Measurements from ENCODE around the gene SLX4IP.
"Not testable (repeated sequence)": the region's sequence is repeated elsewhere in the genome, so short reads cannot be mapped to it uniquely, and the experiment has no call there.

SLX4IP gene

GRCh38 chr20:10578607-10579006, 143.5 kb downstream of the SLX4IP start:
- DNase-seq, result no peak

DNA sequence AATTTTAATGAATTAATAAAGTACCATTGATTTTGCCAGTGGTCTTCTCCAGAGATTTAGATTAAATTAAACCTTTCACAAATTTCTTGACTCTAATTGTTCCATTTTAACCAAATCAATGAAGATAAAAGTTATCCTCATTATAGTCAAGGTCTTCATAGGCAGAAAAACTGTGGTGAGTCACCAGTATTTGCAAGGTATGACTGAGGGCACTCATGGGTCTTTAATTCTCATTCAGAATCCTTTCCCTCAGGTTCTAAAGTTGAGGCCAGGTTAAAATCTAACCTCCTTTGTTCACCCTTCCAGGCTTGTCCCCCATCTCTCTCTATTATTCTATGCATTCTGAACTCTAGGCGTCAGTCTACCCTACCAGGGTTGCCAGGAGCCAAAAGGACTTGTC, 144.8 kb downstream of the SLX4IP start:
- no peak for DNase-seq

DNA sequence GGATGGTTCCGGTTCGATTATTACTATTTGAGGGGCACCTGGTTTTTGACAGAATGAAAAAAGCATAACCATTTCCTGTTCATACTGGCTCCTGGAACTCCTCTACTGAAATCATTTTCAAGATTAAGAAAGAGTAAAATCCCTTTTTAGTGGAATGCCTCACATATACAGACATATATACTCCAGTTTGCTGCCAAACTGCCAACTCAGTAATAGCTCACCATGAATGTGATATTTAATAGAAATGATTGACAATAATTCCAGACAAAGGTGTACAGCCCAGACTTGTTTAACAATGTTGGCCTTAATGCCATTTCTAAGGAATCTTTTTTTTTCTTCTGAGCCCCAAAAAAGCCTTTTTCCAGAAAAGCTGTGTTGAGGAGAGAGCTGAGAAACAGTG, 145.6 kb downstream of the SLX4IP start:
- no peak for DNase-seq

- DNase-seq, result no peak
Measured at GRCh38 chr20:10581823-10582222, 146.7 kb downstream of the SLX4IP start.

GRCh38 chr20:10584371-10584770, 149.3 kb downstream of the SLX4IP start:
- no peak for DNase-seq

GRCh38 chr20:10585308-10585707, 150.2 kb downstream of the SLX4IP start:
- no peak for DNase-seq

- no peak for DNase-seq
Measured at GRCh38 chr20:10586296-10586695, 151.2 kb downstream of the SLX4IP start.

DNA sequence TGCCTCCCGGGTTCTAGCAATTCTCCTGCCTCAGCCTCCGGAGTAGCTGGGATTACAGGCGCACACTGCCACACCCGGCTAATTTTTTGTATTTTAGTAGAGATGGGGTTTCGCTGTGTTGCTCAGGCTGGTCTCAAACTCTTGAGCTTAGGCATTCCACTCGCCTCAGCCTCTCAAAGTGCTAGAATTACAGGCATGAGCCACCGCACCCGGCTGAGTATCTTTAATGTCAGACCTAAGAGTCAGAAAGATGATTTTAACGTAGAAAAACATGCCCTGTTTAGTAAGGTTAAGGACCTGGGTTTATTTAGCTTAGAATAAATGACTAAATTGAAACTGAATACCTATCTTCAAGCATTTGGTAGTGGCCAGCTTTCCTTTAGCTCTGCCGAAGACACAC, 155.3 kb downstream of the SLX4IP start:
- DNase-seq, result not testable (repeated sequence)

DNA sequence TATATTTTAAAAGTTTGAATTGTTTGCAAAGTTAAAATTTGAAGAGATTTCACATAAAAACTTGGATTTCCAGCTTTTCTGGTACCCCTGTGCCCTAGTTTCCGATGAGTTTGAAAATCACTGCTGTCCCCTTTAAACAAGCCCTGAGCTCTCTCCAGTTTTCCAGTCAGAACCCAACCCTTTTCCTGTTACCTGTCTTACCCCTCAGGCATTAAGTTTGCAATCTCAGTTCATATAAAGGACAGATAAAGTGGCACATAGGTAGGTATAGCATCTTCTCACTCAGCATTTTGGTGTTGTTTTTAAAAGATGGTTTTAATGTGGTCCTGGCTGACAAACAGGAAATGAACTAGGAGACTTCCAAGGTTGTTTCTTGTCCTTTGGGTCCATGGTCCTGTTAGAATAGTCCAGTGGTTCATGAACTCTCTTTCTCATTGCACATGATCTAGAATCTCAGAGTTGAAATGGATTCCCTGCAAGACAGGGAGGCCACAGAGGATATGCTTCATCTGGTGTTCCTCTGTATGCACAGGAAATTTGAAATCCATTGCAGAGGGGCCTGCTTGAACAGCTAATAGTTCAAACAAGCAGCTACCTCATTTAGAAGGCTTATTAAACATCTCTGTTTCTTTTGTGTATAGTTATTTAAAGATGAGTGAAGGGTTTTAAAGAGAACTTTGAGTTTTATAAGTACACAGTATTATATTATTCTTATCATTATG, 156.0 kb downstream of the SLX4IP start:
- DNase-seq, result no peak

DNA sequence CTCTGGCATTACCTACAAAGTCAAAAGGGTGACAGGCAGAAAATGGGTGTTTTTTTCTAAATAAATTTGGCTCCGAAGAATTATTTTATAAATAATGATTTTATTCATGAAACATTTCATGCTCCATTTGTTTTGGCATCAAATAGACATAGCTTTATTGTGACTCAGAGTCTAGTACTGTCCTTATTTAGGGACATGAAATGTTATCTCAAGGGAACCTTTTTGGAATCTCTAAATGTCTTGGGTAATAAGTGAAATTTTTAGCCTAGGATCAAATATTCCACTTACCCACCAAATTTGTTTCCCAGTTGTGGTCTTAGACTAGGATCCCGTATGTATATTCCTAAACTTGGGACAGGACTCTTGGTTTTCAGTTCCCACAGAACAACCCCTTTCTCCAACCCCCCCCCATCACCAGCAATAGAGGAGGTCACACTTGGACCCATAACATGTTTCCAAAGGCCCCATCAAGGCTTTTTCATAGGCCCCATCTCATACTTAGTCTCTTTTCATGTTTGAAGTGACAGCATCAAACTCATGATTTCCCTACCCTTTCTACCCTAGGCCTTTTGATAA, 156.9 kb downstream of the SLX4IP start:
- DNase-seq, result no peak

GRCh38 chr20:10594296-10594868, 159.3 kb downstream of the SLX4IP start:
- DNase-seq, result no peak

DNA sequence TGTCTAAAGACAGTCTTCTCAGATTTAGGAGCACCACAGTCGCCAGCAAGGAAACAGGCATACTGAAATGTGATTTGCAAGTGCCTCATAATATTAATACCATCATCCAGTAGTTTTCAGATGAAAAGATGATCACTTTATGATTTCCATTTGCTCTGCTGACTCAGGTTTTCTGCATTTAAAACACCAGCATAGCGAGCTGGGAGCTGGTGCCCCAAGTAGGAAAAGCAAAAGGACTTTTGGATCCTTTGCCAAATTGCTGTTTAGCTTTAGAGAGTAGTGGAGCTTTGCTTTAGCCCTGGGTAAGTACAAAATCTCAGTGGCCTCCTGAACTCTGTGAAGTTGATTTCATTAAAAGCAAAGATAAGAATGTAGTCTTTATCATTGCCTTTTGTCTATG, 160.2 kb downstream of the SLX4IP start:
- DNase-seq, result no peak

- no peak for DNase-seq
Measured at GRCh38 chr20:10595985-10596384, 160.9 kb downstream of the SLX4IP start.

GRCh38 chr20:10596710-10597121, 161.6 kb downstream of the SLX4IP start:
- no peak for DNase-seq

- DNase-seq, result no peak
Measured at GRCh38 chr20:10597637-10598036, 162.5 kb downstream of the SLX4IP start.

DNA sequence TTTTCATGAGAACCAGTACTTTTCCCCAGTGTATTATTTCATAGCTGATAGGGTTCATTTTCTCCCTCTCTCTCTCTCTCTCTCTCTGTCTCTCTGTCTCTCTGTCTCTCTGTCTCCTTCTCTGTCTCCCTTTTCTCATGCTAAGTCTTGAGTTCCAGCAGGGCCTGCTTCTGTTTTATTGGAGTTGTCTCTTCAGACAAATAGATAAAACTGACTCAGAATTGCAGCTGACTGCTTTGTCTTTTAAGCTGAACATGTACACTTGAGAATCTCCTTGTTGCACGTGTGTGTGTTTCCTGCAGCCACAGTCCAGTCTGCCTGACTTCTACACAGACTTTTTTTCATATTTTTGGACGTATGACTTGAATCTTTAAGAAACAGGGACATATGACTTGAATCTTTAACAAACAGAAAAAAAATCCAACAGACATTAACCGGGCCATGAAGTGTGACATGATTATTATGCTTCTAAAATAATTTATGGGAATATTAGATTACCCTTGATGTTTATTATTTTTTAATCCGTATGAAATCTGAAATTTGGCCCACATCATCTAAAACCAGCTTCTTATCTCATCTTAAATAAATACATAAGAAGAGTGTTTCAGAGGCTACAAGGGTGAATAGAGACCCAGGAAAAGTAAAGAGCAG, 167.2 kb downstream of the SLX4IP start:
- DNase-seq, result no peak

DNA sequence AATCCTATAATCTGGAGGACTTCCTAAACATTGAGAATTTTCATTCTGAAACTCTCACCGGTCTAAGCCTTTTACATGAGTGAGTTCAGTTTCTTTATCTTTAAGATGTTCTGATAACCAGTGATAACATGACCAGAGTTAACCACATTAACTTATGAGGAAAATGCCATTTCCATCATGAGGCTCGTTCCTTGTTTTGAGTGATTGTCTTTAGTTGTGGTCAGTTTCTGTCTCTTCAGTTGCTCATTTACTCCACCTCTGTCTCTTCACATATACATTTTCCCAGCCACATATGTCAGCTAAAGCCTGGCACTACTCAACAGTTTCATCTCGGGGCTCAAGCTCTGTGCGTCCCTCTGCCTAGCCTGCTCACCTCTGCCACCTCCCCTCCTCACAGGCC, 168.3 kb downstream of the SLX4IP start:
- DNase-seq, result no peak

DNA sequence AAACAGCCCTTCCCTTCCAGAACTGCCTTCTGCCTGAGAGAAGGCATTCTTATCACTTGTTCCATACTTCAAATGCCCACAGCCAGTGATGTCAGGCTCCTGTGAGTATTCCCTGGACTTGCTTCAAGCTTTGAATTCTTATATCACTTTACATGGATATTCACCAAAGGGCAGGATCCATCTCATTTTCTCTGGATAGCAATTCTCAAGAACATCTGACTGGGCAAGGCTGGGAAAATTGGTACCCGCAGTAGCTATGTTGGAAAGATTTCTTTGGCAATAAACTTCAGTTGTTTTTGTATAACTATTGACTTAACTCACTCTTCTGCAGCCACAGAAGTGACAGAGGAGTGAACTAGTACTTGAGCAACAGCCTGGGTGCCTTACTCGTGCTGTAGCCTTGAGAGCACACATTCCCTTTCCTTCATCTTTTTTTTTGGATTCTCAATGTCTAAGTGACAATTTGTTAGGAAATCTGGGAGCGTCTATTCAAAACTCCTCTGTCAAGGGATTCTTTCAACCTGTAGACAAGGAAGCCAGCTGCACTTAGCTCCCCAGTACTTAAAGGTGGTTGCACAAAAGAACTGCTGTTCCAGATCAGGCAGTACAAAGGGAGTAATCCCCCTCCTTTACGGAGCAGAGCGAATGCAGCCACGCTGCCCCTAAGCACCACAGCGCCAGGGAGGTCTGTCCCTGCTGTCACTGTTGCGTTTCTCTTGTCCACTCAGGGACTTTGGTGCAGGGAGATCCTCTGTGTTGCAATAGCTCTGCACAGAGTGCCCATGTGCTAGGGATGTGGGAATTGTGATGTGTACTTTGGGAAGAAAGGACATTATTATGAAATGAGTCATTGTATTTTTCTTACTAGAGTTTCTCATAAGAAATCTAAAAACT, 169.1 kb downstream of the SLX4IP start:
- no peak for DNase-seq

DNA sequence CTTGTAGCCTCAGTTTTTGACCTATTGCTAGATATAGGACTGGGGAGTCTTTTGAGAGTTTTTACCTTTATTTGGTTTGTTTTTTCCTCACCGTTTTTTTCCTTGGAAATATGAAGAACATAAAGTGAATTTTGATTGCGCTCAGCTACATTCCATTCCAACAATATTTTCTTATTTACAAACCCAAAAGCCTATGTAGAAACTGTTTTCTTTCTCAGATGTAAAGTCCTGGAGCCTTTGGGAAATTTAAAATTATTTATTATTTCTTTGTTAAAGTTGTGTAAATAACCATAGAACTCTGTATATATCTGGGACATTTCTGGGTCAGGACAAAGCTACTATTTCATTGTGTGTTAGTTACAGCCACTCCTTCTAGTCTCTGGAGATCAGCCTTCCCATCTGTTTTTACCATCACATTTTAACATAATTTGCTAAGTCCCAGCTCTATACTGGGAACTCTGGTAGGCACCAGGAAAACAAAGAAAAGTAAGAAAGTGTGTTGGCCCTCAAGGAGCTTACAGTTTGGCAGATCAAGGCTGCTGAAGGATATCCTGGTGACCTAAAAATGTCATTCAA, 169.8 kb downstream of the SLX4IP start:
- no peak for DNase-seq

- DNase-seq, result no peak
Measured at GRCh38 chr20:10605547-10606195, 170.6 kb downstream of the SLX4IP start.

DNA sequence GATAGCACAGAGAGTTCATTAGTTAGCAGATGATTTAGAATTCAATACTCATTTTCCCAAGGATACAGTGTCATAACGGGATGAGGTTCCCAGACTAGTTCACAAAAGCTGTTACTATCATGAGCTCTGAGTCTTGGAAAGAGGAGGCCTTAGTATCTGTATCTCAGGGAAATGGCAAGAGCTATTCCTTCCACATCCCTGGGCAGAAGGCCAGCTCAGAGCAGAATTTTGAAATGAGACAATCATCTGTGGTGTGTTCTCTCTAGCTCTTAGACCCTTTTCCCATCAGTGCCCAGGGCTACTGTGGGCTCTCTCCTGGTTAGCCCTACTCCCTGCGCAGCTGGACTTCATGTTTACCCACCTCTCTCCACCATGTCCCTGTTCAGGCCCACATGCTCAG, 174.2 kb downstream of the SLX4IP start:
- DNase-seq, result no peak

- DNase-seq, result no peak
Measured at GRCh38 chr20:10609770-10610169, 174.7 kb downstream of the SLX4IP start.

Data from CD4-positive, alpha-beta T cell treated with Interleukin-17A for 4 hours (primary cell).